IMR-90 (cell line): ENCODE data around the gene PALS1. TPM values are rescaled to one million over a fixed set of nuclear protein-coding genes. Genes with fewer than 3 reads are reported as not detected.

Source experiments
- ATAC-seq: fragments of 200-7000 bp; cut with Tn5 transposase; 2 replicates; pipeline ENCODE4 v1.9.1; 2020; ENCODE audit warnings: low read depth, mild to moderate bottlenecking, moderate library complexity
- BruUV-seq: library from RNA; stranded (reverse); fragments of 400-500 nt; replicated peaks from 2 replicates; lab custom pipeline; 2021; lab: Mats Ljungman, UMichigan
- CTCF ChIA-PET: fragments of 300-600 bp; formaldehyde crosslinking; extraction: SDS; loops from one replicate; lab custom pipeline; 2021; ENCODE audit warnings: antibody characterized with exemption; lab: Yijun Ruan, JAX
- POLR2A ChIA-PET: fragments of 300-600 bp; sonication (Branson Sonifier 250); formaldehyde crosslinking; loops from one replicate; lab custom pipeline; 2022; ENCODE audit warnings: antibody characterized with exemption; ENCODE audit not compliant: unreplicated experiment; lab: Charles Lee
- DNase-seq: peaks from one replicate; pipeline ENCODE4 v3.0.0; 2013
- H2AFZ ChIP-seq: replicated peaks from 2 replicates; pipeline ENCODE3; 2013; ENCODE audit warnings: low read length, mild to moderate bottlenecking; ENCODE audit not compliant: poor library complexity
- H2AK5ac ChIP-seq: 2 replicates; pipeline ENCODE4 v1.6.1; 2013; ENCODE audit warnings: low read depth, low read length, inconsistent platforms
- H2AK9ac ChIP-seq: replicated peaks from 2 replicates; pipeline ENCODE3; 2013; ENCODE audit warnings: mild to moderate bottlenecking, low read depth, low read length, moderate library complexity; ENCODE audit not compliant: poor library complexity
- H2BK120ac ChIP-seq: 2 replicates; pipeline ENCODE4 v1.6.1; 2013; ENCODE audit warnings: low read depth, low read length, inconsistent platforms
- H2BK15ac ChIP-seq: 3 replicates; pipeline ENCODE4 v1.6.1; 2013; ENCODE audit warnings: low read depth, low read length, inconsistent platforms
- H2BK20ac ChIP-seq: 2 replicates; pipeline ENCODE4 v1.6.1; 2013; ENCODE audit warnings: low read depth, mild to moderate bottlenecking, inconsistent platforms, low read length, moderate library complexity
- H2BK5ac ChIP-seq: 2 replicates; pipeline ENCODE4 v1.6.1; 2013; ENCODE audit warnings: mild to moderate bottlenecking, low read depth, low read length, inconsistent platforms; ENCODE audit not compliant: poor library complexity, severe bottlenecking
- H3K14ac ChIP-seq: replicated peaks from 2 replicates; pipeline ENCODE4 v1.6.1; 2013; ENCODE audit warnings: low read depth, low read length, inconsistent platforms
- H3K18ac ChIP-seq: 2 replicates; pipeline ENCODE4 v1.6.1; 2013; ENCODE audit warnings: low read depth, low read length, control low read depth
- H3K23ac ChIP-seq: 2 replicates; pipeline ENCODE4 v1.6.1; 2013; ENCODE audit warnings: low read depth, low read length, inconsistent platforms
- H3K27ac ChIP-seq: 2 replicates; pipeline ENCODE4 v1.5.1; 2013; ENCODE audit warnings: mild to moderate bottlenecking, control low read depth, low read length; ENCODE audit not compliant: insufficient read depth
- H3K27me3 ChIP-seq: 2 replicates; pipeline ENCODE4 v1.6.1; 2013; ENCODE audit warnings: low read length; ENCODE audit not compliant: control insufficient read depth, insufficient read depth
- H3K36me3 ChIP-seq: 2 replicates; pipeline ENCODE4 v1.6.1; 2013; ENCODE audit warnings: low read length, mixed read lengths; ENCODE audit not compliant: control insufficient read depth, insufficient read depth
- H3K4ac ChIP-seq: 2 replicates; pipeline ENCODE4 v1.6.1; 2013; ENCODE audit warnings: low read depth, low read length, inconsistent platforms
- H3K4me1 ChIP-seq: 2 replicates; pipeline ENCODE4 v1.6.1; 2013; ENCODE audit warnings: low read length, mixed read lengths; ENCODE audit not compliant: control insufficient read depth, insufficient read depth
- H3K4me2 ChIP-seq: 2 replicates; pipeline ENCODE4 v1.6.1; 2013; ENCODE audit warnings: low read depth, mild to moderate bottlenecking, control low read depth, low read length, moderate library complexity
- H3K4me3 ChIP-seq: 2 replicates; pipeline ENCODE4 v1.5.1; 2013; ENCODE audit warnings: low read depth, mild to moderate bottlenecking, control low read depth, low read length, moderate library complexity; ENCODE audit not compliant: insufficient read depth
- H3K56ac ChIP-seq: 2 replicates; pipeline ENCODE4 v1.6.1; 2013; ENCODE audit warnings: low read length, inconsistent platforms; ENCODE audit not compliant: insufficient read depth; ENCODE audit errors: extremely low read depth
- H3K79me1 ChIP-seq, 2 experiments: 2 replicates each; pipeline ENCODE4 v1.6.1; 2013; ENCODE audit warnings: low read length in 2 of 2, inconsistent platforms in 1 of 2, low read depth in 1 of 2
- H3K9ac ChIP-seq: 2 replicates; pipeline ENCODE4 v1.6.1; 2013; ENCODE audit warnings: low read depth, low read length, control low read depth
- H3K9me1 ChIP-seq: 2 replicates; pipeline ENCODE4 v1.6.1; 2013; ENCODE audit warnings: low read length, inconsistent platforms; ENCODE audit not compliant: insufficient read depth
- H3K9me3 ChIP-seq: 2 replicates; pipeline ENCODE4 v1.6.1; 2013; ENCODE audit warnings: low read length; ENCODE audit not compliant: control insufficient read depth, insufficient read depth
- H4K20me1 ChIP-seq: 2 replicates; pipeline ENCODE4 v1.6.1; 2013; ENCODE audit warnings: low read length, inconsistent platforms; ENCODE audit not compliant: insufficient read depth
- H4K5ac ChIP-seq: 2 replicates; pipeline ENCODE4 v1.6.1; 2013; ENCODE audit warnings: mild to moderate bottlenecking, low read depth, low read length, control low read depth
- H4K8ac ChIP-seq, 2 experiments: 2 replicates each; pipeline ENCODE4 v1.6.1; 2013; ENCODE audit warnings: low read depth in 2 of 2, low read length in 2 of 2, control low read depth in 1 of 2, inconsistent platforms in 1 of 2
- H4K91ac ChIP-seq: 2 replicates; pipeline ENCODE4 v1.6.1; 2013; ENCODE audit warnings: low read depth, low read length, inconsistent platforms; ENCODE audit not compliant: insufficient read depth
- CHD1 ChIP-seq: IDR thresholded peaks from 2 replicates; pipeline ENCODE4 v1.6.1; 2012; ENCODE audit warnings: low read depth, low read length, improper control_type of control experiment
- FOS ChIP-seq: fragments of 150-350 bp; IDR thresholded peaks from 2 replicates; pipeline ENCODE4 v1.6.1; 2016; ENCODE audit warnings: low read depth, low read length
- MAZ ChIP-seq: IDR thresholded peaks from 2 replicates; pipeline ENCODE4 v1.6.1; 2012; ENCODE audit warnings: low read depth, mild to moderate bottlenecking, low read length, improper control_type of control experiment, moderate library complexity, borderline replicate concordance
- WGBS, 2 experiments: methylation state at CpG; one replicate each; pipeline versions ENCODE4 v1.1.5 to v1.1.7; 2013; ENCODE audit warnings: missing lambda C conversion rate in 2 of 2; ENCODE audit not compliant: insufficient read length in 1 of 2; ENCODE audit errors: extremely low coverage in 2 of 2; 5-methylcytosine and 5-hydroxymethylcytosine counted together
- dilution Hi-C: fragments of 300-500 bp; cut with HindIII; formaldehyde crosslinking; loops from one replicate; pipeline ENCODE4 v1.14.3; 2018; ENCODE audit warnings: low sequenced_read_pairs; ENCODE audit not compliant: unreplicated experiment
- in situ Hi-C: fragments of 300-500 bp; cut with MboI; formaldehyde crosslinking; loops from 3 replicates; pipeline ENCODE4 v1.14.3; 2019; ENCODE audit warnings: low sequenced_read_pairs, inconsistent platforms, mixed read lengths
- intact Hi-C: fragments of 100-400 bp; cut with micrococcal nuclease; formaldehyde crosslinking; loops from 2 replicates; pipeline ENCODE4 v1.10.0; 2022
- polyA plus RNA-seq, 3 experiments: library from polyadenylated mRNA; depleted of rRNA; stranded (reverse); fragments of >200 nt; gene quantifications; 2 replicates each; pipeline ENCODE4 v1.2.3, GENCODE V29; 2012; ENCODE audit warnings: low replicate concordance in 1 of 3
- total RNA-seq: library from RNA; depleted of rRNA; stranded (reverse); fragments of >200 nt; gene quantifications from 2 replicates; pipeline ENCODE4 v1.2.3, GENCODE V29; 2012
- TF ChIP-seq, protein P1 (sequence below): fragments of 150-350 bp; IDR thresholded peaks from 2 replicates; pipeline ENCODE4 v1.6.1; 2017; ENCODE audit warnings: mild to moderate bottlenecking, antibody characterized with exemption, low read length, low read depth
- TF ChIP-seq, protein P2 (sequence below): conservative IDR thresholded peaks from 2 replicates; pipeline ENCODE4 v1.5.1; 2012; ENCODE audit warnings: mild to moderate bottlenecking, low read depth, low read length, improper control_type of control experiment

The PALS1 gene
- total and polyA plus RNA-seq, 2 of the 4 experiments (the other 2 are of a cell fraction) = 17.7 to 40.1 TPM

DNA sequence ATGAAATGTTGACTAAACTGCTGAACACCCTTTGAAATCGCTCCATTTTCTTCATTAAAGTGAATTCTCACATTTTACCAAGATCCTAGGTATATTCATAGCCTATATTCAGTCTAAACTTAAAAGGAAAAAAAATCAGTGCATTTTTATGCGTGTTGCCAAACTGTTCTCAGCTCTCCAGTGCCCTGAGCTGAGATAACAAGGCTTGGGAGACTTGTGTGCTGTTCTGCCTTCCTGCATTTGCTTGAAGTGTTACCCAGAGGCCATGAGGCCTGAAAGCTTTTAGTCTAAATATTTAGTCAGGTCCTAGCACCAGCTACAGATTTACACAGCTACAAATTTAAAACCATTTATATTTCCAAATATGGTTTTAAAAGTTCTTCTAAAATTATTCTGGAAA is 8.6 kb upstream of the PALS1 start:
- no TSS peak for BruUV-seq
- no peak overlapping the region for H4K91ac ChIP-seq
- H2BK120ac ChIP-seq = no peak overlapping the region
- H3K4me3 ChIP-seq = no peak overlapping the region
- H3K23ac ChIP-seq = no peak overlapping the region
- H3K9me3 ChIP-seq = no peaks in the 10 kb centered on the region
- no peaks in the 10 kb centered on the region for H3K9me1 ChIP-seq
- H2AFZ ChIP-seq = no peak overlapping the region
- no peaks in the 10 kb centered on the region for H4K20me1 ChIP-seq
- no peak overlapping the region for H2BK20ac ChIP-seq
- ChIA-PET POLR2A (no interaction called here), CTCF (interaction anchor here (0.5 to 1.0 kb wide), 4 partner anchors 10 to 223 kb away, joined by 3 to 5 read pairs (median 4); no protein-coding TSS in a partner anchor)
- no peaks in the 10 kb centered on the region for H3K36me3 ChIP-seq
- dilution Hi-C loops (no loop called here), in situ Hi-C loops (no loop called here), intact Hi-C loops (no loop called here)
- DNase-seq (no peak), ATAC-seq (peak; percentile 29; the same call in 1 of the 2 replicates)
- H2BK5ac ChIP-seq = no peak overlapping the region
- no peak overlapping the region for H3K9ac ChIP-seq
- no peak overlapping the region for H3K4me2 ChIP-seq
- H3K18ac ChIP-seq = no peak overlapping the region
- no peak overlapping the region for H3K4ac ChIP-seq
- TF ChIP-seq, protein P1, sequence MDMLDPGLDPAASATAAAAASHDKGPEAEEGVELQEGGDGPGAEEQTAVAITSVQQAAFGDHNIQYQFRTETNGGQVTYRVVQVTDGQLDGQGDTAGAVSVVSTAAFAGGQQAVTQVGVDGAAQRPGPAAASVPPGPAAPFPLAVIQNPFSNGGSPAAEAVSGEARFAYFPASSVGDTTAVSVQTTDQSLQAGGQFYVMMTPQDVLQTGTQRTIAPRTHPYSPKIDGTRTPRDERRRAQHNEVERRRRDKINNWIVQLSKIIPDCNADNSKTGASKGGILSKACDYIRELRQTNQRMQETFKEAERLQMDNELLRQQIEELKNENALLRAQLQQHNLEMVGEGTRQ = no peak
- TF ChIP-seq MAZ = no peak
- TF ChIP-seq, protein P2, sequence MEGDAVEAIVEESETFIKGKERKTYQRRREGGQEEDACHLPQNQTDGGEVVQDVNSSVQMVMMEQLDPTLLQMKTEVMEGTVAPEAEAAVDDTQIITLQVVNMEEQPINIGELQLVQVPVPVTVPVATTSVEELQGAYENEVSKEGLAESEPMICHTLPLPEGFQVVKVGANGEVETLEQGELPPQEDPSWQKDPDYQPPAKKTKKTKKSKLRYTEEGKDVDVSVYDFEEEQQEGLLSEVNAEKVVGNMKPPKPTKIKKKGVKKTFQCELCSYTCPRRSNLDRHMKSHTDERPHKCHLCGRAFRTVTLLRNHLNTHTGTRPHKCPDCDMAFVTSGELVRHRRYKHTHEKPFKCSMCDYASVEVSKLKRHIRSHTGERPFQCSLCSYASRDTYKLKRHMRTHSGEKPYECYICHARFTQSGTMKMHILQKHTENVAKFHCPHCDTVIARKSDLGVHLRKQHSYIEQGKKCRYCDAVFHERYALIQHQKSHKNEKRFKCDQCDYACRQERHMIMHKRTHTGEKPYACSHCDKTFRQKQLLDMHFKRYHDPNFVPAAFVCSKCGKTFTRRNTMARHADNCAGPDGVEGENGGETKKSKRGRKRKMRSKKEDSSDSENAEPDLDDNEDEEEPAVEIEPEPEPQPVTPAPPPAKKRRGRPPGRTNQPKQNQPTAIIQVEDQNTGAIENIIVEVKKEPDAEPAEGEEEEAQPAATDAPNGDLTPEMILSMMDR = no peak
- no peak for TF ChIP-seq CHD1
- TF ChIP-seq FOS = no peak
- WGBS, 2 experiments = no CpG with 5 or more reads among the region's 2 CpGs
- H4K5ac ChIP-seq = no peak overlapping the region
- H2AK5ac ChIP-seq = no peak overlapping the region; the same call in 1 of the 2 replicates
- no peak overlapping the region for H2BK15ac ChIP-seq
- no peaks in the 10 kb centered on the region for H3K27me3 ChIP-seq
- no peak overlapping the region for H2AK9ac ChIP-seq
- no peak overlapping the region for H3K14ac ChIP-seq
- no peaks in the 10 kb centered on the region for H3K4me1 ChIP-seq
- no peak overlapping the region for H4K8ac ChIP-seq
- no peaks in the 10 kb centered on the region for H3K79me1 ChIP-seq
- H3K56ac ChIP-seq = no peak overlapping the region
- H3K27ac ChIP-seq = no peak overlapping the region
